Measurements from ENCODE around the gene FLRT2.

- no peak for TF ChIP-seq REST (IDR thresholded peaks at IDR 0.05; ENCODE audit: insufficient read depth in 1 of 2, low read depth in 2 of 2, low read length in 1 of 2)
- no peak for TF ChIP-seq CTCF (IDR thresholded peaks at IDR 0.05)
- no peak for TF ChIP-seq POLR2AphosphoS5 (IDR thresholded peaks at IDR 0.05; ENCODE audit: low read depth, low read length)
- no peak for TF ChIP-seq SIN3A (IDR thresholded peaks at IDR 0.05; ENCODE audit: borderline replicate concordance, insufficient read depth, low read depth, low read length)
- no peak for TF ChIP-seq TCF7L2 (IDR thresholded peaks at IDR 0.05; ENCODE audit: low read depth, low read length)
Observed at GRCh38 chr14:85580536-85581140, 50.7 kb downstream of the FLRT2 start.
